ENCODE data around the gene AHSG.

DNA sequence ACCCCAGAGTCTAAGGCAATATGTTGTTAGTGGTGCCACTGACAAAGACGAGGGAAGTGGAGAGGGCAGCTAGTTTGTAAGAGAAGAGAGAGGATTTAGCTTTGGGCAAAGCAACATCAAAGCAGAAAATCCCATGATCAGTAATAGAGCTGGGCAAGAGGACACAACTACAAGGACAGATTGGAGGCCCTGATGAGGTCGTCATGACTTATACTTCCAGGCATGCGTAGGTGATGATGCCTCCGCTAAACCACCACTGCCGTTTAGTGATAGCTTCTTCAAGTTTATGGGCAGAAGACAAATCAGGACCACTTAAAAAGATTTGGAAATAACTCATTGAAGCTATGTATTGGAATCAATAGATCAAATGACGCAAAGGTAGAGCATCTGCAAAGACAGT lies 55.6 kb downstream of the AHSG start:
- TF ChIP-seq, protein P1, sequence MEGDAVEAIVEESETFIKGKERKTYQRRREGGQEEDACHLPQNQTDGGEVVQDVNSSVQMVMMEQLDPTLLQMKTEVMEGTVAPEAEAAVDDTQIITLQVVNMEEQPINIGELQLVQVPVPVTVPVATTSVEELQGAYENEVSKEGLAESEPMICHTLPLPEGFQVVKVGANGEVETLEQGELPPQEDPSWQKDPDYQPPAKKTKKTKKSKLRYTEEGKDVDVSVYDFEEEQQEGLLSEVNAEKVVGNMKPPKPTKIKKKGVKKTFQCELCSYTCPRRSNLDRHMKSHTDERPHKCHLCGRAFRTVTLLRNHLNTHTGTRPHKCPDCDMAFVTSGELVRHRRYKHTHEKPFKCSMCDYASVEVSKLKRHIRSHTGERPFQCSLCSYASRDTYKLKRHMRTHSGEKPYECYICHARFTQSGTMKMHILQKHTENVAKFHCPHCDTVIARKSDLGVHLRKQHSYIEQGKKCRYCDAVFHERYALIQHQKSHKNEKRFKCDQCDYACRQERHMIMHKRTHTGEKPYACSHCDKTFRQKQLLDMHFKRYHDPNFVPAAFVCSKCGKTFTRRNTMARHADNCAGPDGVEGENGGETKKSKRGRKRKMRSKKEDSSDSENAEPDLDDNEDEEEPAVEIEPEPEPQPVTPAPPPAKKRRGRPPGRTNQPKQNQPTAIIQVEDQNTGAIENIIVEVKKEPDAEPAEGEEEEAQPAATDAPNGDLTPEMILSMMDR (IDR thresholded peaks at IDR 0.05 in 8 of 11, conservative IDR thresholded peaks at IDR 0.05 in 3 of 11), result no peak
- TF ChIP-seq POLR2AphosphoS5 (IDR thresholded peaks at IDR 0.05), result no peak
- TF ChIP-seq POLR2A (IDR thresholded peaks at IDR 0.05), result no peak
